HG03571 (cell line): ENCODE measurements around the gene AMDHD2.
"Not testable (repeated sequence)": the region's sequence is repeated elsewhere in the genome, so short reads cannot be mapped to it uniquely, and the experiment has no call there.

ENCODE experiments used
- ATAC-seq: cut with Tn5 transposase; IDR thresholded peaks from one replicate; pipeline ENCODE4 v1.9.1; 2021; ENCODE audit not compliant: unreplicated experiment

Gene AMDHD2

DNA sequence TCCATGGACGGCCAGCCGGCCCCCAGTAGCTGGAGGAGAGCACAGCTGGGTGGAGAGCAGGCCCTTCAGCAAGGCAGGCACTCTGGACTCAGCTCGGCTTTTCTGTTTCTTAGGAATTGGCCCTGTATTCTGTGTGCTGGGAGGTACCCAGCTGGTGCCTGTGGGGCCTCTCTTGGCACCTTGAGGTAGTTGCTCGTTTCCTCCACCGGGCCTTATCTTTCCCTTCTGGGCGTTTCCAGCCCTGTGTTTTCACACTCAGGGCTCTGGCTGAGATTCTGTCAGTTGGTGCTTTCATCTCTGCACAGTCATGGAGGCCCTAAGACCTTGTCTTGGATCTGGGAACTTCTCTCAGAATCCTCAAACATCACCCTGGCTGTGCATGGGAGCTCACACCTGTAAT is 47.3 kb downstream of the AMDHD2 start:
- ATAC-seq = not testable (repeated sequence)

DNA sequence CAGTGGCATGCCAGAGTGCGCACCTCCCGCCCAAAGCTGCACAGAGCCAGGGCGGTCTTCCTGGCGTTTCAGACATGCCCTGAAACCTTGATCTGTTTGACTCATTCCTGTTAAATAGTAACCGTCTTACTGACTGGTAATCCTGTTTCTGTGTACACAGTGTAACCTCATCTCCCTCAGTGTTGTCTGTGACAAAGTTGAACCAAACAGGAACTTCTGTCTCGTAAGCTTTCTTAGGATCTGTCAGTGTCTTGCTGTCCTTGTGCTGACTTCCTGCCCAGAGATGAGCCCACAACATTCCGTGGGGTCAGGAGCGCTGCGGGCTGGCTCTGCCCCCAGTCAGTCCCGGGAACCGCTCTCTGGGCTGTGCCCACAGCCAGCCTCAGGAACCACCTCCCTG is 48.4 kb downstream of the AMDHD2 start:
- ATAC-seq = not testable (repeated sequence)

DNA sequence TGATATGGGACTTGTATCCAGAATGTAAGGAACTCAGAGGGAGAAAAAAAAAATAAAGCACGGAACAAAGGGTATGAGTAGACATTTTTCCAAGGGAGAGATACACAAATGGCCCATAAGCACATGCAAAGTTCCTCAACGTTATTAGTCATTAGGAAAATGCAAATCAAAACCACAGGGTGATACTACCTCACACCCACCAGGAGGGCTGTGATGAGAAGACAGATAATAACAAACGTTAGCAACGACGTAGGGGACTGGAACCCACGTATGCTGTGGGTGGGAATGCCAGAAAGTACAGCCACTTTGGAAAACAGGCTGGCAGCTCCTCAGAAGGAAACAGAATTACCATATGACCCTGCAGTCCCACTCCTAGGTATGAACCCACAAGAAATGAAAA is 52.5 kb downstream of the AMDHD2 start:
- not testable (repeated sequence) for ATAC-seq

DNA sequence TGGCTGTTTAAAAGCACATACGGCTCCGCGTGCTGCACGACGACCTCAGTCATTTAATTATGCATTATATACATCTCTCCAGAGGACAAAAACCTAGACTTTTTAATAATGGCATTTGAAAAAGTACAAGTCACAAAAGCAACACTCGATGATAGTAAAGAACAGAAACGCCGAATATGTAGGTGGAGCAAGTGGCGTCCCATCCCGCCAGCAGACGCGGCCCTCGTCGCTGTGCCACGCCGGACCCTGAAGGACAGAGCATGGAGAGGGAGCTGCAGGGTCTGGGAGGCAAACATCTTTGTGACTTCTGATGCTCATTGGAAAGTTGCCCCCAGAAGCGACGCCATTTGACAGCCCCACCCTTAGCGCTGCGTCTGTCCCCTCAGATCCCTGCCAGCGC is 55.7 kb downstream of the AMDHD2 start:
- ATAC-seq = not testable (repeated sequence)

DNA sequence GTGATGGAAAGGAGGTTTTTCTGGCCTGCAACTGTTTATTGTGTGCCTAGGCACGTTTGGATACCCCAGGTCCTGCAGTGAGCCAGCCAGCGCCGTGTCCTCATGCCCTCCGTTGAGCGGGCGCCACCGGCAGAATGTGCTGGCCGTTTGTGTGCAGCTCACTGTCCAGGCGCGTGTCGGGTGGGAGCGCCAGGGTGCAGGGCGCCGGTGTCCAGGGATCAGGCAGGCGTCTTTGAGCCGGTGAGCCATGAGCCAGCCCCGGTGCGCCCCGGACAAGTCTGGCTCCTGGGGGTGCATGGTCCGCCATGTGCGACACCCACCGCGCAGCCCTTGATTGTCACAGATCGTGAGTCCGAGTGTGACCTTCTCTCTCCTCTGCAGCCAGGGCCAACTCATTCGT is 56.9 kb downstream of the AMDHD2 start:
- not testable (repeated sequence) for ATAC-seq

DNA sequence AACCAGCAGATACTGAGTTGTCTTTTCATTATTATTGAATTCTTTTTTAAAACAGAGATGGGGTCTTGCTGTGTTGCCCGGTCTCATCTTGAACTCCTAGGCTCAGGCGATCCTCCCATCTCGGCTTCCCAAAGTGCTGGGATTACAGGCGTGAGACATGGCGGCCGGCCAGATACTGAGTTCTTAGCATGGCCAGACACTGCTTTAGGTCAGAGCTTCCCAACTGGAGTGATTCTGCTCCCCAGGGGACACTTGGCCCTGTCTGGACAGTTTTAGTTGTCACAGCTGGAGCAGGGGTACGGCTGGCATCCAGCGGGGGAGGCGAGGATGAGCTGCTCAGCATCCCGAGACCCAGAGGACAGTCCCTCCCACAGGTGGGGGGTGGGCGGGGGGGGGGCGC is 58.7 kb downstream of the AMDHD2 start:
- not testable (repeated sequence) for ATAC-seq

DNA sequence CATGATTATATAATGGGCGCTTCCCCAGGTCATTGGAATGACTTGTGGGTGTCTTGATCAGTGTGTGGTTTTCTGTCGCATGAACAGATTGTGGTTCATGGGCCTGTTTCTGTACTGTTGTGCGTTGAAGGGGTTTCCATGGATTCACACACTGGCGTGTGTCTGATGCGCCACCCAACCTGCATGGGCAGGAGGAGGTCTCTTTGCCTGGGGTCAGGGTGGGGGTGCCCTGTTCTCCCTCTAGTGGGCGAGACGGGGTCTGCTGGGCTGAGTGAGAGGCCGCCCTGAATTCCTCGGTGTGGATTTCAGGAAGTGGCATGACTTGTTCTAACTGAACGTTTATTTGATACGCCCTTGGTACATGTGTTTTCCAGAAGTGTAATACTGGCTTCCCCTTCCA is 60.0 kb downstream of the AMDHD2 start:
- not testable (repeated sequence) for ATAC-seq

DNA sequence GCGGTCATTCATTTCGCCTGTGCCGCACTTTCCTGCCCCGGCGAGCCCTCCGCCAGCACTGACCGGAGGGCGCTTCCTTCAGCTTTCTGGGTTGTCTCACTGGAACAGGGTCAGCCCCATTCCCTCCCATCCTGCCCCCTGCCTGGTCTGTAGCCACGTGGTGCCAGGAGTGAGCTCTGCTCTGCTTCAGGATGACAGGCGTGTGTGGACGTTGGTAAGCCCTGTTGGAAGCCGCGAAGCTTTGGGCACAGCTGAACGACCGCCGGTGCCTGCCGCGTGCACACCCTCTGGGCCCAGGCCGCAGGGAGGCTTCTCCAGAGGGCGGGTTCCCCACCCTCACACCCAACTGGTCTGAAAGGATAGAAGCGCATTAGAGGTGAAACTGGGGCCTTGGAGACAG is 60.6 kb downstream of the AMDHD2 start:
- not testable (repeated sequence) for ATAC-seq
